GM19468 (cell line): ENCODE results near the gene RAD51AP2.

Source experiments
- ATAC-seq: cut with Tn5 transposase; IDR thresholded peaks from one replicate; pipeline ENCODE4 v1.9.1; 2021; ENCODE audit warnings: mild to moderate bottlenecking, moderate library complexity, moderate number of reproducible peaks; ENCODE audit not compliant: unreplicated experiment; ENCODE audit errors: extremely low read depth

The RAD51AP2 gene

DNA sequence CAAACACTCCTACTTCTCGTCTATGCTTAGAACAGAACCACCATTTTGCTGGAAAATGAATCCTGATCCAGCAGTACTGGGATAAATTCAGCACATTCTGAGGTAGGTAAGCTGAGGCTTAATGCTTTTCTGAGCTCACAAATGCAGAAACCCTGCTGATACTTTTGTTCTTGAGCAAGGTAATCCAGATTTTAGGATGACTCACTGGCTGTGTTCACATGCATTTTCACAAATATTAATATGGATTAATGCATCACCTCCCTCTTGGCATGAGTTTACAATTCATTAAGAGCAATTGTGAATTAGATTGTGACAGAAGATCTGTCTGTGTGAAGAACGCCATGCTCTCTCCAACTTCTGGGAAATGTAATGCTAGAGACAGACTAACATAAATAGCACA is 42.2 kb downstream of the RAD51AP2 start:
- ATAC-seq = no peak

- ATAC-seq = no peak
Observed at GRCh38 chr2:17475286-17475685, 43.0 kb downstream of the RAD51AP2 start.

DNA sequence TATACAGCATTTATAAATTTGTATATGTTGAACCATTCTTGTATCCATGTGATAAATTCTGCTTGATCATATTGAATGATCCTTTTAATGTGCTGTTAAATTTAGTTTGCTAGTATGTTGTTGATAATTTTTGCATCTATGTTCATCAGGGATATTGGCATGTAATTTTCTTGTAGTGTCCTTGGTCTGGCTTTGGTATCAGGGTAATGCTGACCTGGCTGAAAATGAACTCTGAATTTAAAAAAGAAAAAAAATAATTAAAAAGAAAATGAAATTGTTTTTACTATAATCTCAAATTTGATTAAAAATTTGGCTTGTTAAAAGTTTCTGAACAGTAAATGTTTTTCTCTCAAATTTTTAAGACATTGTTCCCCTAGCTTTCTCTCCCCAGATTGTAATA is 46.3 kb downstream of the RAD51AP2 start:
- no peak for ATAC-seq

GRCh38 chr2:17470855-17471641 is 47.2 kb downstream of the RAD51AP2 start:
- no peak for ATAC-seq

GRCh38 chr2:17461087-17461475 is 57.2 kb downstream of the RAD51AP2 start:
- no peak for ATAC-seq
